ENCODE data around the gene CTIF. TPM values are rescaled to one million over a fixed set of nuclear protein-coding genes. Genes with fewer than 3 reads are reported as not detected.
A peak's percentile ranks its signal among the peaks of the same experiment; 100 is the strongest.

CTIF gene
- total RNA-seq, 1 donor from 2014 or later: 26.4 TPM

- Mint-ChIP-seq H3K36me3 (ENCODE audit: insufficient read depth) (peaks cover 13% of the 10 kb centered on the region), H3K4me1 (ENCODE audit: low read depth) (peaks cover 3% of the 10 kb centered on the region), H3K9me3 (ENCODE audit: low read depth) (peaks cover 11% of the 10 kb centered on the region), H3K27ac (peak overlapping the region; percentile 43), H3K27me3 (no peaks in the 10 kb centered on the region), H3K4me3 (ENCODE audit: low read depth) (no peak overlapping the region)
- TF ChIP-seq CTCF (IDR thresholded peaks at IDR 0.05; ENCODE audit: unreplicated experiment): no peak
- no peak for DNase-seq (ENCODE audit: low spot score, unreplicated experiment)
Measured at GRCh38 chr18:48575658-48576456, 37.0 kb downstream of the CTIF start.

- TF ChIP-seq CTCF (IDR thresholded peaks at IDR 0.05; ENCODE audit: unreplicated experiment): no peak
- Mint-ChIP-seq H3K27ac (no peak overlapping the region), H3K4me1 (ENCODE audit: low read depth) (peaks cover 3% of the 10 kb centered on the region), H3K4me3 (ENCODE audit: low read depth) (no peak overlapping the region), H3K27me3 (no peaks in the 10 kb centered on the region), H3K36me3 (ENCODE audit: insufficient read depth) (peaks cover 13% of the 10 kb centered on the region), H3K9me3 (ENCODE audit: low read depth) (peaks cover 11% of the 10 kb centered on the region)
- no peak for DNase-seq (ENCODE audit: low spot score, unreplicated experiment)
Measured at GRCh38 chr18:48576457-48576771, 37.6 kb downstream of the CTIF start.

- peaks cover 3% of the 10 kb centered on the region for H3K4me1 Mint-ChIP-seq (ENCODE audit: low read depth)
- no peaks in the 10 kb centered on the region for H3K27me3 Mint-ChIP-seq
- peaks cover 11% of the 10 kb centered on the region for H3K9me3 Mint-ChIP-seq (ENCODE audit: low read depth)
- no peak overlapping the region for H3K27ac Mint-ChIP-seq
- no peak for DNase-seq (ENCODE audit: low spot score, unreplicated experiment)
- H3K4me3 Mint-ChIP-seq (ENCODE audit: low read depth): no peak overlapping the region
- H3K36me3 Mint-ChIP-seq (ENCODE audit: insufficient read depth): peaks cover 13% of the 10 kb centered on the region
- TF ChIP-seq CTCF (IDR thresholded peaks at IDR 0.05; ENCODE audit: unreplicated experiment): no peak
Measured at GRCh38 chr18:48577478-48578190, 38.8 kb downstream of the CTIF start.

GRCh38 chr18:48578289-48578688, 39.5 kb downstream of the CTIF start:
- peaks cover 13% of the 10 kb centered on the region for H3K36me3 Mint-ChIP-seq (ENCODE audit: insufficient read depth)
- peaks cover 3% of the 10 kb centered on the region for H3K4me1 Mint-ChIP-seq (ENCODE audit: low read depth)
- no peak for TF ChIP-seq CTCF (IDR thresholded peaks at IDR 0.05; ENCODE audit: unreplicated experiment)
- peaks cover 11% of the 10 kb centered on the region for H3K9me3 Mint-ChIP-seq (ENCODE audit: low read depth)
- no peak overlapping the region for H3K4me3 Mint-ChIP-seq (ENCODE audit: low read depth)
- no peaks in the 10 kb centered on the region for H3K27me3 Mint-ChIP-seq
- DNase-seq (ENCODE audit: low spot score, unreplicated experiment): no peak
- H3K27ac Mint-ChIP-seq: no peak overlapping the region

GRCh38 chr18:48580066-48580465, 41.2 kb downstream of the CTIF start:
- no peak for TF ChIP-seq CTCF (IDR thresholded peaks at IDR 0.05; ENCODE audit: unreplicated experiment)
- peaks cover 3% of the 10 kb centered on the region for H3K4me1 Mint-ChIP-seq (ENCODE audit: low read depth)
- no peak overlapping the region for H3K4me3 Mint-ChIP-seq (ENCODE audit: low read depth)
- H3K9me3 Mint-ChIP-seq (ENCODE audit: low read depth): peaks cover 11% of the 10 kb centered on the region
- H3K27me3 Mint-ChIP-seq: no peaks in the 10 kb centered on the region
- no peak for DNase-seq (ENCODE audit: low spot score, unreplicated experiment)
- peaks cover 13% of the 10 kb centered on the region for H3K36me3 Mint-ChIP-seq (ENCODE audit: insufficient read depth)
- H3K27ac Mint-ChIP-seq: no peak overlapping the region
